ENCODE results near the gene EYA4.

The EYA4 gene

DNA sequence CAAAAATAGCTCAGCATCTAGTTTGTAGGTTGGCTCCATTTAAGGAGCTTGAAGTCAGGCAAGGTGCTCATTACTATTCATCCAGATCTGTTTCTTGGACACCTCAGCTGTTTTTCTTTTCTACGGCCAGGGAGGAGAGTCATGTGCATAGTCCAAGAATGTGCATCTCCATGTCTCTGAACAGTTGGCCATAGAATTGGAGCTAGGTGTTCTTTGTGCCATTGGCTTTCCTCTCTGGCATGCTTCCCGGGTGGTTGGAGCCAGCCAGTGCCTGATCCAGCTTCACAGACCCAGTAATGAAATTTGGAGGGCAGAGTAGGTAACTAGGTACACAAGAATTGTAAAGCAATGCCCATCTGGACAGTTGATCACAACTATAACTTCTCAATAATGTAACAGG, 21.6 kb downstream of the EYA4 start:
- no peak for TF ChIP-seq CTCF (IDR thresholded peaks at IDR 0.05; ENCODE audit: low read depth, low read length, missing control alignments)
- DNase-seq (ENCODE audit: extremely low read depth, low read depth), result no peak
- H3K4me3 ChIP-seq (replicated peaks; ENCODE audit: low read depth, low read length), result no peak overlapping the region

GRCh38 chr6:133265066-133265465, 23.9 kb downstream of the EYA4 start:
- no peak for DNase-seq (ENCODE audit: extremely low read depth, low read depth)
- no peak for TF ChIP-seq CTCF (IDR thresholded peaks at IDR 0.05; ENCODE audit: low read depth, low read length, missing control alignments)
- no peak overlapping the region for H3K4me3 ChIP-seq (replicated peaks; ENCODE audit: low read depth, low read length)

DNA sequence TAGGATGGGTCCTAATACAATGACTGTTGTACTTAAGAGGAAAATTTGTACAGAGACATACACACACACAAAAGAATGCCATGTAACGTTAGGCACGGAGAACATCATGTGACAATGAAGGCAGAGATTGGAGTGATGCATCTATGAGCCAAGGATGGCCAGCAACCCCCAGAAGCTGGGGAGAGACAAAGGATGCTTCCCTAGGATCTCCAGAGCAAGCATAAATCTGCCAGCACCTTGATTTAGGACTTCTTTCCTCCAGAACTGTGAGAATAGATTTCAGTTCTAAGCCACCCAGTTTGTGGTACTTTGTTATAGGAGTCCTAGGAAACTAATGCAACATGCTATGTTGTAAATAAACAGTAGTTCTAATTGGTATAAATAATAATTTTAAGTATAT, 25.0 kb downstream of the EYA4 start:
- no peak for TF ChIP-seq CTCF (IDR thresholded peaks at IDR 0.05; ENCODE audit: low read depth, low read length, missing control alignments)
- DNase-seq (ENCODE audit: extremely low read depth, low read depth), result no peak
- no peak overlapping the region for H3K4me3 ChIP-seq (replicated peaks; ENCODE audit: low read depth, low read length)

- DNase-seq (ENCODE audit: extremely low read depth, low read depth), result no peak
- H3K4me3 ChIP-seq (replicated peaks; ENCODE audit: low read depth, low read length), result no peak overlapping the region
- TF ChIP-seq CTCF (IDR thresholded peaks at IDR 0.05; ENCODE audit: low read depth, low read length, missing control alignments), result no peak
Observed at GRCh38 chr6:133268621-133269020, 27.5 kb downstream of the EYA4 start.

GRCh38 chr6:133274813-133275212, 33.7 kb downstream of the EYA4 start:
- H3K4me3 ChIP-seq (replicated peaks; ENCODE audit: low read depth, low read length), result no peak overlapping the region
- no peak for DNase-seq (ENCODE audit: extremely low read depth, low read depth)
- no peak for TF ChIP-seq CTCF (IDR thresholded peaks at IDR 0.05; ENCODE audit: low read depth, low read length, missing control alignments)

GRCh38 chr6:133275213-133275612, 34.1 kb downstream of the EYA4 start:
- H3K4me3 ChIP-seq (replicated peaks; ENCODE audit: low read depth, low read length), result no peak overlapping the region
- TF ChIP-seq CTCF (IDR thresholded peaks at IDR 0.05; ENCODE audit: low read depth, low read length, missing control alignments), result no peak
- DNase-seq (ENCODE audit: extremely low read depth, low read depth), result no peak

GRCh38 chr6:133277228-133277899, 36.2 kb downstream of the EYA4 start:
- H3K4me3 ChIP-seq (replicated peaks; ENCODE audit: low read depth, low read length), result no peak overlapping the region
- no peak for TF ChIP-seq CTCF (IDR thresholded peaks at IDR 0.05; ENCODE audit: low read depth, low read length, missing control alignments)
- no peak for DNase-seq (ENCODE audit: extremely low read depth, low read depth)

Data from HFF-Myc (cell line).